Nephron (organoid): ENCODE data around the gene NDUFB8.

Source experiments
- H3K27ac Mint-ChIP-seq, 3 experiments: 2 replicates each; pipeline ENCODE4 v1.8.0; 2020; ENCODE audit warnings: mixed read lengths in 3 of 3, mild to moderate bottlenecking in 2 of 3, moderate library complexity in 1 of 3
- H3K27me3 Mint-ChIP-seq: 2 replicates; pipeline ENCODE4 v1.8.0; 2021; ENCODE audit warnings: low read depth, mild to moderate bottlenecking, moderate library complexity, mixed read lengths
- H3K36me3 Mint-ChIP-seq: 2 replicates; pipeline ENCODE4 v1.8.0; 2020; ENCODE audit warnings: low read depth, mixed read lengths
- H3K4me1 Mint-ChIP-seq: 2 replicates; pipeline ENCODE4 v1.8.0; 2020; ENCODE audit warnings: mixed read lengths
- H3K4me3 Mint-ChIP-seq, 3 experiments: 2 replicates each; pipeline ENCODE4 v1.8.0; 2020; ENCODE audit warnings: mild to moderate bottlenecking in 3 of 3, mixed read lengths in 3 of 3, moderate library complexity in 2 of 3
- H3K9me3 Mint-ChIP-seq: 2 replicates; pipeline ENCODE4 v1.8.0; 2020; ENCODE audit warnings: mixed read lengths
- CTCF ChIP-seq, 3 experiments: fragments of 200-600 bp; sonication (generic); IDR thresholded peaks; one replicate each; pipeline ENCODE4 v1.5.0; 2021; ENCODE audit warnings: antibody characterized with exemption in 3 of 3; ENCODE audit not compliant: unreplicated experiment in 3 of 3

The NDUFB8 gene

GRCh38 chr10:100565206-100565985 is 35.7 kb upstream of the NDUFB8 start:
- Mint-ChIP-seq H3K36me3 (no peaks in the 10 kb centered on the region), H3K9me3 (no peaks in the 10 kb centered on the region), H3K27ac (no peak overlapping the region), H3K27me3 (peaks cover 36% of the 10 kb centered on the region), H3K4me3 (no peak overlapping the region), H3K4me1 (no peaks in the 10 kb centered on the region)
- TF ChIP-seq CTCF (IDR thresholded peaks at IDR 0.05; ENCODE audit: unreplicated experiment in 3 of 3) = no peak

GRCh38 chr10:100562008-100562672 is 32.5 kb upstream of the NDUFB8 start:
- peaks cover 1% of the 10 kb centered on the region for H3K36me3 Mint-ChIP-seq
- no peak overlapping the region for H3K4me3 Mint-ChIP-seq
- TF ChIP-seq CTCF (IDR thresholded peaks at IDR 0.05; ENCODE audit: unreplicated experiment in 3 of 3) = peak; percentile 97 to 99 (median 99)
- H3K9me3 Mint-ChIP-seq = no peaks in the 10 kb centered on the region
- H3K27ac Mint-ChIP-seq = no peak overlapping the region
- no peaks in the 10 kb centered on the region for H3K4me1 Mint-ChIP-seq
- peaks cover 36% of the 10 kb centered on the region for H3K27me3 Mint-ChIP-seq

DNA sequence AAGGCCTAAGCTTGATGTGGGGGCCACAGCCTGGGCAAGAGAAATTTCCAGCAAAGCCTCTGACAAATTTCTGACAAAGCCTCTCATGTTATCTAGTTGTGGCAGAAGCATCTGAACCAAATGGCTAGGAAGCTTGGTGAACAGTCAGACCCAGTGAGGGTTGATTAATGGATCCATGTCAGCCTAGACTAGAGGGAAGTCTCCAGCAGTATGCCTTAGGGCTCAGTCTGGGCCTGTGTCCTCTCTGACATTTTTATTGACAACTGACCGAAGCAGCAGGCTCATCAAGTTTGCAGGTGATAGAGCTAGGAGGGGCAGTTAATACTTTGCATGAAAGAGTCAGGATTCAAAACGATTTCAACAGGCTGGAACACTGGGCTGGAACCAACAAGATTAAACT is 31.3 kb upstream of the NDUFB8 start:
- Mint-ChIP-seq H3K4me1 (no peaks in the 10 kb centered on the region), H3K4me3 (no peak overlapping the region), H3K27ac (no peak overlapping the region), H3K36me3 (peaks cover 7% of the 10 kb centered on the region), H3K27me3 (peaks cover 32% of the 10 kb centered on the region), H3K9me3 (no peaks in the 10 kb centered on the region)
- no peak for TF ChIP-seq CTCF (IDR thresholded peaks at IDR 0.05; ENCODE audit: unreplicated experiment in 3 of 3)

- peaks cover 4% of the 10 kb centered on the region for H3K4me1 Mint-ChIP-seq
- H3K27me3 Mint-ChIP-seq = peaks cover 25% of the 10 kb centered on the region
- no peak for TF ChIP-seq CTCF (IDR thresholded peaks at IDR 0.05; ENCODE audit: unreplicated experiment in 3 of 3)
- H3K27ac Mint-ChIP-seq = no peak overlapping the region
- H3K36me3 Mint-ChIP-seq = peaks cover 12% of the 10 kb centered on the region
- H3K4me3 Mint-ChIP-seq = no peak overlapping the region
- H3K9me3 Mint-ChIP-seq = no peaks in the 10 kb centered on the region
These were observed 30.6 kb upstream of the NDUFB8 start for GRCh38 chr10:100560248-100560647.

- Mint-ChIP-seq H3K27ac (no peak overlapping the region), H3K4me1 (peaks cover 6% of the 10 kb centered on the region), H3K36me3 (peaks cover 21% of the 10 kb centered on the region), H3K27me3 (no peaks in the 10 kb centered on the region), H3K9me3 (no peaks in the 10 kb centered on the region), H3K4me3 (no peak overlapping the region)
- no peak for TF ChIP-seq CTCF (IDR thresholded peaks at IDR 0.05; ENCODE audit: unreplicated experiment in 3 of 3)
These were observed 25.2 kb upstream of the NDUFB8 start for GRCh38 chr10:100554902-100555301.
